D721Med (cell line): ENCODE data around the gene ZC3H18.
"Not testable (repeated sequence)": the region's sequence is repeated elsewhere in the genome, so short reads cannot be mapped to it uniquely, and the experiment has no call there.

Source experiments
- DNase-seq: peaks from one replicate; pipeline ENCODE4 v3.0.0; 2011; ENCODE audit warnings: low spot score; ENCODE audit not compliant: insufficient read length
- FAIRE-seq: peaks from 2 replicates; lab custom pipeline; 2011; peaks lifted over from hg19 to GRCh38; lab: Jason Lieb, UNC
- CTCF ChIP-seq: IDR thresholded peaks from 2 replicates; pipeline ENCODE4 v1.5.1; 2012; ENCODE audit warnings: mild to moderate bottlenecking, control low read depth; ENCODE audit not compliant: insufficient read depth; ENCODE audit errors: missing control alignments

The ZC3H18 gene

GRCh38 chr16:88605186-88606147 lies 35.3 kb downstream of the ZC3H18 start:
- FAIRE-seq = no peak
- DNase-seq = no peak
- TF ChIP-seq CTCF = no peak

DNA sequence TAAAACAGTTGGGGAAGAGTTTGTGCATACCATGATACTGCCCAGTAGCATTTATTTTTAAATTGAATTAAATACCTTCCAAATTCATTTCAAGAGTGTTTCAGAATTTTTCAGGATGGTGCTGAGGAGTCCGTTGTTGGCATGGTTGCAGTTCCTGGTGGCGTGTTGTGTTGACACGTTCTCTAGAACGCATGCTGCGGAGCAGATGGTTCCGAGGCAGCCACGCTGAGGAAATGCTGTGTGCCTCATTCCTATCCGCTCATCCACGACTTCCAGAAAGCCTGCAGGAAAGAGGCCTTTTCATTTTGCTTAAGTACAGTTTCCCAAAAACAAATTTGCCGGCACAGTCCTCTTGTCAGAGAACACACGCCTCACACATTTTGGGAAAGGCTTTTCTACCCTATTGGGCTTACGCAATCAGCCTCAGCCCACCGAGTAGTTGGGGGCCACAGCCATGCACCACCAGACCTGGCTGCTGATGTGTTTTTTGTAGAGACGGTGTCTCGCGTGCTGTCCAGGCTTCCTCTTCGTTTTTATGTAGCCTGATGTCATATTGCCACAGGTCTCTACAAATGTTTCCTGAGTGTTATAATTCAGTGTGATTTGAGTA lies 36.0 kb downstream of the ZC3H18 start:
- FAIRE-seq (no peak), DNase-seq (no peak)
- no peak for TF ChIP-seq CTCF

DNA sequence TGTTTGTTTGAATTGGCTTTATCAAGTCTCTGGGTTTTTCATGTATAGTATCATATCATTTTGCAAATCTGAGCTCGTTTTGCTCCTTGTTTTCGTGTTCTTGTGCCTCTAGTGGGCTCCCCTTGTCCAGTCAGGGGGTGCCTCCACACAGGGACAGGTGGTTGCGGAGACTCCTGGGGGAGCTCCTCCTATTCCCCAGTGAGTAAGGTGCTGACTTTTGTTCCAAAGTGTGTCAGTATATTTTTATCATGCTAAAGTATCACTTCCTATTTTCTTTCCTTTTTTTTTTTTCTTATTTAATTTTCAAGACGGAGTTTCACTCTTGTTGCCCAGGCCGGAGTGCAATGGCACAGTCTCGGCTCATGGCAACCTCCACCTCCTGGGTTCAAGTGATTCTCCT lies 37.9 kb downstream of the ZC3H18 start:
- TF ChIP-seq CTCF = no peak
- DNase-seq = no peak
- no peak for FAIRE-seq

- not testable (repeated sequence) for FAIRE-seq, DNase-seq
These were observed 39.2 kb downstream of the ZC3H18 start for GRCh38 chr16:88609426-88609825.

DNA sequence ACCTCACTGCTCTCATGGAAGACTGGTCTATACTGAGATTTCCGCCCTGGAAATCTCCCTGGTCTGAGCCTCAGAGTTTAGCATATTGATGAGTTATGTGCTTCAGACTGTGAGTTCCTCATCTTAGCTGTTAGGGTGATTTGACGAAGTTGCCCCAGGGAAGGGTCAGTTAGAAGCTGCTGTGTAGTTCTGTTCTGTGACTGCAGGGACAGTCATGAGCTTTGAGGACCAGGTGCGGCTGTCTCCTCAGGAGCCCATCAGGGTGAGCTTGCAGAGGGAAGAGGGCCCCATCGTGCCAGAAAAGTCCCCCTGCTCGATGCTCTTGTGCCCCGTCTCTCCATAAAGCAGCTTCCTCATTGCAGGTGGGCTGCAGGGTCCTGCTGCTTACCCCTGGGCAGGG lies 39.9 kb downstream of the ZC3H18 start:
- DNase-seq = no peak
- no peak for FAIRE-seq
- TF ChIP-seq CTCF = no peak

GRCh38 chr16:88610909-88611812 lies 41.0 kb downstream of the ZC3H18 start:
- DNase-seq (no peak), FAIRE-seq (no peak)
- TF ChIP-seq CTCF = no peak

- no peak for TF ChIP-seq CTCF
- no peak for DNase-seq
- no peak for FAIRE-seq
These were observed 43.1 kb downstream of the ZC3H18 start for GRCh38 chr16:88613293-88613692.
